Cardiac muscle cell (in vitro differentiated cells and primary cell): ENCODE data around the gene PSAP. TPM values are rescaled to one million over a fixed set of nuclear protein-coding genes. Genes with fewer than 3 reads are reported as not detected.

Experiments
- DNase-seq, 2 donors: peaks; one replicate each; pipeline versions ENCODE4 v3.0.0 to v3.0.0-alpha.2; 2010 to 2017; ENCODE audit warnings: low read depth in 1 of 2, low spot score in 1 of 2
- H3K27ac ChIP-seq: fragments of 200-600 bp; sonication (generic); 2 replicates; pipeline ENCODE4 v1.5.1; 2016
- H3K27me3 ChIP-seq: fragments of 200-600 bp; sonication (generic); 2 replicates; pipeline ENCODE4 v1.6.0; 2016; ENCODE audit warnings: control low read depth
- H3K36me3 ChIP-seq: fragments of 200-600 bp; sonication (generic); 2 replicates; pipeline ENCODE4 v1.5.1; 2016; ENCODE audit warnings: control low read depth
- H3K4me1 ChIP-seq: fragments of 200-600 bp; sonication (generic); 2 replicates; pipeline ENCODE4 v1.8.1; 2017; ENCODE audit warnings: low read depth, mild to moderate bottlenecking, mixed run types
- H3K4me3 ChIP-seq: fragments of 200-600 bp; sonication (generic); 2 replicates; pipeline ENCODE4 v1.5.1; 2016; ENCODE audit warnings: mild to moderate bottlenecking
- H3K9me3 ChIP-seq: fragments of 200-600 bp; sonication (generic); 2 replicates; pipeline ENCODE4 v1.5.1; 2017; ENCODE audit warnings: low read depth, mild to moderate bottlenecking, control low read depth
- polyA plus RNA-seq: library from polyadenylated mRNA; unstranded; fragments of >200 nt; fragmentation: Nextera tagmentation; extraction: Ambion mirVana; gene quantifications from 2 replicates; pipeline ENCODE4 v1.2.1, GENCODE V29; 2016
- total RNA-seq: library from RNA; depleted of rRNA; stranded (reverse); fragments of >200 nt; gene quantifications from 2 replicates; pipeline ENCODE4 v1.2.3, GENCODE V29; 2016
- TF ChIP-seq, protein P1 (sequence below): IDR thresholded peaks from 2 replicates; pipeline ENCODE4 v1.5.1; 2012; ENCODE audit warnings: low read depth, mild to moderate bottlenecking, low read length

Gene PSAP
- total and polyA plus RNA-seq, 2 experiments from 2014 or later = 624 to 844 TPM

DNA sequence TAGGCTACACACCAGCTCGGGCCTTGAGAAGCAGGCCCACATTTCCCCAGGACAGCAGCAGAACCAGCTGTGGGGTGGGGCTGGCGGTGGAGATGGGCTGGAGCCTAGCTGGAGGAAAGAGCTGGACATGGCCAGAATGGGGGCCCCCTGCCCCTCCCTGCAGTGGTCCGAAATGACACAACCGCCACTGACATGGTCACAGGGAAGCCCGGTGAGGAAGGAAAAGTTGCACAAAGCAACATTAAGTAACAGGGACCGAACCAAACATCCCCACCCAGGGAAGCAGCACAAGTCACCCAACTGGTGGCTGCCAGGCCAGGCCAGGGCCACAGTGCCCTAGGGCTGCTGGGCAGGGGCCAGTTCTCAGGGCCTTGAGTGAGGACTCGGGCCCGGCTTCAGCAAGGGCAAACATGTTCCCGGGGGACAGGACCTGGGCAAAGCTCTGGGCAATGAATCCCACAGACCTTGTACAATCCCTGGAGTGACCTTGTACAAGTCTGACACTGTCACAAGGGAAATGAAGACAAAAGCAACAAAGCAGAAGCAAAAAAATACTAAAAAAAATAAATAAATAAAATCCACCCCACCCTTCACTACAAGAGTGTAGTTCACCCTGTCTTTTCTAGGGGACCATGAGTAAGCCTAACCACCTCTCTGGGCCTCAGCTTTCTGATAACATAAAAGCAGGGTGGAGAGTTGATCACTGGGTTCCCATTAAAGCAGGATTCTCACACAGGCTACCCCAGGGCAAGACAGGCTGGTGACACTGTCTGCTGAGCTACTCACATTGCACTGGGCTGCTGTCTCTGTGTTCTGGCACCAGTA is 33.0 kb downstream of the PSAP start:
- TF ChIP-seq, protein P1, sequence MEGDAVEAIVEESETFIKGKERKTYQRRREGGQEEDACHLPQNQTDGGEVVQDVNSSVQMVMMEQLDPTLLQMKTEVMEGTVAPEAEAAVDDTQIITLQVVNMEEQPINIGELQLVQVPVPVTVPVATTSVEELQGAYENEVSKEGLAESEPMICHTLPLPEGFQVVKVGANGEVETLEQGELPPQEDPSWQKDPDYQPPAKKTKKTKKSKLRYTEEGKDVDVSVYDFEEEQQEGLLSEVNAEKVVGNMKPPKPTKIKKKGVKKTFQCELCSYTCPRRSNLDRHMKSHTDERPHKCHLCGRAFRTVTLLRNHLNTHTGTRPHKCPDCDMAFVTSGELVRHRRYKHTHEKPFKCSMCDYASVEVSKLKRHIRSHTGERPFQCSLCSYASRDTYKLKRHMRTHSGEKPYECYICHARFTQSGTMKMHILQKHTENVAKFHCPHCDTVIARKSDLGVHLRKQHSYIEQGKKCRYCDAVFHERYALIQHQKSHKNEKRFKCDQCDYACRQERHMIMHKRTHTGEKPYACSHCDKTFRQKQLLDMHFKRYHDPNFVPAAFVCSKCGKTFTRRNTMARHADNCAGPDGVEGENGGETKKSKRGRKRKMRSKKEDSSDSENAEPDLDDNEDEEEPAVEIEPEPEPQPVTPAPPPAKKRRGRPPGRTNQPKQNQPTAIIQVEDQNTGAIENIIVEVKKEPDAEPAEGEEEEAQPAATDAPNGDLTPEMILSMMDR = no peak
- Histone ChIP-seq H3K4me1 (no peaks in the 10 kb centered on the region), H3K4me3 (no peak overlapping the region), H3K9me3 (no peaks in the 10 kb centered on the region), H3K36me3 (peaks cover 53% of the 10 kb centered on the region), H3K27me3 (no peaks in the 10 kb centered on the region), H3K27ac (no peak overlapping the region)
- DNase-seq = no peak

DNA sequence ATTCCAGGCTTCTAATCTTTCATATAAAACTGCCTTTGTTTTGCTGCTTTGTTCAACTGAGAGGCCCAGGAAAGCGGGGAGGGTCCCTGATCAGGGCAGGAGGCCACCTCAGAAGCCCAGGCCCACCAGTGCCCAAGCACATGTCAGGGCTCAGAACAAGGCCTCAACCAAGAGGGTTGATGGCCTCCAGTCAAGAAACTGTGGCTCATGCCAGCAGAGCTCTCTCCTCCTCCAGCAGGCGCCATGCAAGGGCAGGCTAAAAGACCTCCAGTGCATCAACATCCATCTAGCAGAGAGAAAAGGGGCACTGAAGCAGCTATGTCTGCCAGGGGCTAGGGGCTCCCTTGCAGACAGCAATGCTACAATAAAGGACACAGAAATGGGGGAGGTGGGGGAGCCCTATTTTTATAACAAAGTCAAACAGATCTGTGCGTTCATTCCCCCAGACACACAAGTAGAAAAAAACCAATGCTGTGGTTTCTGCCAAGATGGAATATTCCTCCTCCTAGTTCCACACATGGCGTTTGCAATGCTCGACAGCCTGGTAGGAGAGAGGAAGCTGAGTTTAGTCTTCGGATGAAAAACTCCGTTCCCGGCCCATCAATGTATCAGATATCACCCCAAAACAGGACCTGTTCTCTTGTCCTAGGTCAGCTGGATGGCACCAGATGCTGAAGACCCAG is 34.0 kb downstream of the PSAP start:
- Histone ChIP-seq H3K4me3 (no peak overlapping the region), H3K27me3 (no peaks in the 10 kb centered on the region), H3K27ac (no peak overlapping the region), H3K9me3 (no peaks in the 10 kb centered on the region), H3K36me3 (peaks cover 50% of the 10 kb centered on the region), H3K4me1 (no peaks in the 10 kb centered on the region)
- TF ChIP-seq, protein P1 = no peak
- no peak for DNase-seq

DNA sequence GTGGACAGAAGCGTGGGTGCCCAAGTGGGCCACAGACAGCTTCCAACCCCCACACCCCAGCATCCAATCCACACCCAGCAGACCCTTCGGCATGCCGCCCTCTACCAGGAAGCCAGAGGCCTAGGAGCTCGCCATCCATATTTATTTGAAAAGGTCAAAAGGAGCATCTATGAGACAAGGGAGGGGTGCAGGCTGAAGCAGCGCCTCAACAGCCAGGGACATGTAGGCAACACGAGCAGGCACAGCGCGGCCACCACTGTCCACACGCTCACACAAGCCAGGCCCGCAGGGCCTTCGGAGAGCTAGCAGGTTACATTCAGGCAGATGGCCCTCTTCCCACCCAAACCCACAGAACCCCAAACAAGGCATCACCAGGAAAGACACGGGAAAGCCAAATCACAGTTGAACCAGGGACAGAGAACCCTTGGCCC is 34.6 kb downstream of the PSAP start:
- Histone ChIP-seq H3K9me3 (no peaks in the 10 kb centered on the region), H3K36me3 (peaks cover 47% of the 10 kb centered on the region), H3K27ac (no peak overlapping the region), H3K4me1 (no peaks in the 10 kb centered on the region), H3K27me3 (no peaks in the 10 kb centered on the region), H3K4me3 (no peak overlapping the region)
- TF ChIP-seq, protein P1 = no peak
- no peak for DNase-seq

DNA sequence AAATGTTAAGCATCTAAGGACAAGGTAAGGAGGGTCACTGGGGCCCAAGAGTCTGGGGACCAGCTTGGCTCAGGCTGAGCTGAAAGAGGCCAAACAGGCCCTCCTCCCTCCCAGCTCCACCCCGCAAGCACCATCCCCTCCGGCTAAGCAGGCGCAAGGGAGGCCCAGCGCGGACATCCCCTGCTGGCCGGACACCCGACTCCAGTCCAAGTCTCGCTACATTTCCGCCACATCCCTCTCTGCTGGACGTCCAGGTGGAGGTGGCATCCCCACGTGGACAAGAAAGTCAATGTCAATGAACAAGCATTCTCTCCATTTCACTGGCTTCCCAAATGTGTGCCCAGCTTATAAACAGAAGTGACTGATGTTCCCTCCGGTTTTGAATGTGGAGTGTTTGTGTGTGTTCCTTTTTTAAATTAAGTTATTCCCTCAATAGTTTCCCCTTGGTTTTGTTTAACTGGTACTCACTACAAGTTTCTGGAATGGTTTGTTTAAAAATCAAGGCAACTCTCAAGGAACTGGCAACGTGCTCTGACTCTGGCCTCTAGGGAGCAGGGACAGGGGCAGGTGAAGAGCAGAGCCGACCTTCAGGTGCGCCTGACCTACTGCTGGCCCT is 35.4 kb downstream of the PSAP start:
- Histone ChIP-seq H3K9me3 (no peaks in the 10 kb centered on the region), H3K4me3 (no peak overlapping the region)

DNA sequence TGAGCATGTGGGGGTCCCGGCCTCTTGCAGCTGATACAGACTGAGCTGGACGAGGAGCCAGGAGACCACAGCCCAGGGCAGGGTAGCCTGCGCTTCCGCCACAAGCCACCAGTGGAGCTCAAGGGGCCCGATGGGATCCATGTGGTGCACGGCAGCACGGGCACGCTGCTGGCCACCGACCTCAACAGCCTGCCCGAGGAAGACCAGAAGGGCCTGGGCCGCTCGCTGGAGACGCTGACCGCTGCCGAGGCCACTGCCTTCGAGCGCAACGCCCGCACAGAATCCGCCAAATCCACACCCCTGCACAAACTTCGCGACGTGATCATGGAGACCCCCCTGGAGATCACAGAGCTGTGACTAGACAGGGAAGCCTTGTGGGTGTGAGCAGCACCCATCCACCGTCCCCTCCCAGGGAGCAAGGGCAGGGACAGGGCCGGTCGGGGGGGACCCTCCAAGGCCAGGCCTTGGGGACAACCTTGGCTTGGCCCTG is 36.1 kb downstream of the PSAP start:
- H3K27ac ChIP-seq = no peak overlapping the region
- no peaks in the 10 kb centered on the region for H3K4me1 ChIP-seq
- no peaks in the 10 kb centered on the region for H3K9me3 ChIP-seq
- no peaks in the 10 kb centered on the region for H3K27me3 ChIP-seq
- no peak for DNase-seq
- H3K36me3 ChIP-seq = peaks cover 34% of the 10 kb centered on the region
- no peak overlapping the region for H3K4me3 ChIP-seq
- TF ChIP-seq, protein P1 = no peak

More for the DNA sequence above, 35.4 kb downstream of the PSAP start:
- Histone ChIP-seq H3K4me1 (no peaks in the 10 kb centered on the region), H3K27me3 (no peaks in the 10 kb centered on the region), H3K27ac (no peak overlapping the region), H3K36me3 (peaks cover 39% of the 10 kb centered on the region)
- TF ChIP-seq, protein P1 = no peak
- no peak for DNase-seq
